CD4-positive, alpha-beta T cell treated with Interleukin-6 for 4 hours (primary cell): Measurements from ENCODE around the gene CCDC107.

Experiments used
- DNase-seq: peaks from one replicate; pipeline ENCODE4 v3.0.0-alpha.2; 2020; ENCODE audit warnings: mixed read lengths

Gene CCDC107

DNA sequence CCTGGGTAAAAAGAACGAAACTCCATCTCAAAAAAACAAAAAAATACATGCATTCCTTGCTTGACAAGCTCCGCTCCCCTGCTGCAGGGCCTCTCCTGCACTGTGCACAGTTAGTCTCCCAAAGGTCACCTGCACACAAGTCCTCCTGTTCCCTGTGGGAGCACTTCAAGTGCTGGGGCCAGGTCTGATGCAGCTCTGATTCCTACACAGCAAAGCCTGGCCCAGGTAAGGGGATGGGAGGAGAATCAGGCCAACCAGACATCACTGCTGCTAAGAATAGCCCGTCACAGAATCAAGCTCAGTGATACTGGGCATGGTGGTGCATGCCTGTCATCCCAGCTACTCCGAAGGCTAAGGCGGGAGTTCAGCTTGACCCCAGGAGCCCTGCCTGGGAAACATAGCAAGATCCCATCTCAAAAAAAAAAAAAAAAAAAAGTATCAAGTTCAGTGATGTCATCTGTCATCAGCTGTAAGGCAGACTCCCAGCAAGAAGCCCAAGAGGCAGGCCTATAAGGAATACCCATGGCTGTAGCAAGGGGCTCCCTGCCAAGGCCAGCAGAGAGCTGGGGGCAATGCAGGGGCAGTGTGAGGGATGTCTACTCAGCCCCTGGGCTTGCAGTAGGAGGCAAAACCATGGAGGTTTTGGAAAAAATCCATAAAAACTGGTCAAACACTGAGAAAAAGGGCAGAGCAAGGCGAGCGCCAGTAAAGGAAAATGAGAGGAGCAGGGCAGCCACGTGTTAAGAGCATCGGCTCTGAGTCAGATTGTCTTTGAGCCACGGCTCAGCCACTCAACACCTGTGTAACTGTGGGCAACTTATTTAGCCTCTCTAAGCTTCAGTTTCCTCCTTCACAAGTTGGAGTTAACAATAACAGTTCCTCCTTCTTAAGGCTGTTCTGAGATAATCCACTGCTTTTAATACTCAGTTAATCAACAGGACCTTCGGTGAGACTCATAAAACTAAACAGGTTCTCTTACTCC is 28.4 kb downstream of the CCDC107 start:
- DNase-seq, result no peak

- DNase-seq, result no peak
Measured at GRCh38 chr9:35687306-35687705, 29.2 kb downstream of the CCDC107 start.

DNA sequence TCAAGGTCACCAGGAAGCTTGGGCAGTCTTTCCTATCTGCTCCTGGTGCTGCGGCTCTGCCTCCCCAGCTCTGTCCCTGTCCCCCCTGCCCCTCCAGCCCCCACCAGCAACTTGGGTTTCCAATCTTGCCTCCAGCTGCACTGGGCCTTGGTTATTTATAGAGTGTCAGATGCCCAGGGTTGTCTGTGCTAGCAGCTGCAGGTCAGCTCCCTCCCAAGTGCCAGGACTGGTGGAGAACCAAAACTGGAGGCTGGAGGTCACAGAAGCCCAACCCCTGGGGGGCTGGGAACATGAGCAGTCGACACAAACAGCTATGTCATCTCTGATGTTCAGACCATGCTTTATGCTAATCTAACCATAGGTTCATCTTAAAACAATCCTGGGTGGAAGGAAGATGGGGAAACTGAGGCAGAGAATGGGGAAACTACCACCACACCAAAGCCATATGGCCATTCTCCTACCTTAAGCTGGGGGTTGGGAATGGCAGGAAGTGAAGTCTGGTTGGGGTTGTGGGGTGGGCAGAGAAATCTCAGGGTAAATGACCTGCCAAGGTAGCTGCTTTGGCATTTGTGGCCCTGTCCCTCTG is 30.0 kb downstream of the CCDC107 start:
- no peak for DNase-seq

DNA sequence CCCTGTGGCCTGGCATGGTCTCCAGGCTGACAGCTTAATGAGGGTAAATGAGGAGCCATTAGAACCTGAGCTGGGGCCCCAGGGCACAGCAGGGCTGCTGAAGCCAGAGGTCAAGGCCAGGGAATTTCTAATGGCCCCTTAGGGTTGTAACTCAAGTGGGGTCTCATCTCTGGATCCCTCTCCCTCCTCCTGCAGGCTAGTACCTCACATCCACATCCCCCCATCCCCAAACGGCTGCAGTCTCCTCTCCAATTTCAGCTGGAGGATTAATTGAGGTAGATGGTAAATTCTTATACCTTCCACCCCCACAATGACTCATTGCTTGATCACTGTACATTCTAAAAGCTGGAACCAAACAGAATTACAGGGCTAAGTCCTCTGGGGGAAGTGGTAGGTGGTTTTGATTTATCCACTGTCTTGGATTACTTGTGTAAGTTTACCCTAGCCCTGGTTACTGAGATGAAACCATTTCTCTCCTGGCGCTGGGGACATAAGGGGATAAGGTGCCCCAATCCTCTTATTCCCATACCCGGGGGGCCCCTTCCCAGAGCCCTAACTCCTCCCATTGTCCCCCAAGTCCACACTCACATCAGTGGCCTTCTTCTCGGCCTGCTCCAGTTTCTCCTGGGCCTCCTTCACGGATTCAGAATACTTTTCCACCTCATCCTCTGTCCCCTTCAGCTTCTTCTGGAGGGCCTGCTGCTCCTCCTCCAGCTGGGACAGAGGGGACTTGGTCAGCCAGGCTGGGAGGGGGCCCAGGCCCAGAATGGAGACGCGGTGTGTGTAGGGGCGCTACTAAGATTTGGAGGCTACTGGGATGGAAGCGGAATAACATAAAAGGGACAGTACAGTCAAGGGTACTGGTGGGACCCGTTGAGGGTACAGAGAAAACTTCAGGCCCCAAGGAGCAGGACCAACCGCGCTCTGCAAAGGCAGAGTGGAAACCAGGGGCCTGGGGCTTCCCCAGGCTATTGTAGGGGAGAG is 30.8 kb downstream of the CCDC107 start:
- DNase-seq, result no peak

GRCh38 chr9:35689542-35690293 is 31.6 kb downstream of the CCDC107 start, which contains the start of gene TPM2:
TPM2 (minus strand) TSS chr9:35689925; CDS start chr9:35689817, 108 bp downstream.
- DNase-seq, result no peak

GRCh38 chr9:35690294-35690613 is 32.2 kb downstream of the CCDC107 start:
- no peak for DNase-seq

GRCh38 chr9:35690614-35691333 is 32.7 kb downstream of the CCDC107 start:
- peak; percentile 63 for DNase-seq

GRCh38 chr9:35691334-35691650 is 33.2 kb downstream of the CCDC107 start:
- DNase-seq, result no peak

- no peak for DNase-seq
Measured at GRCh38 chr9:35691757-35692301, 33.7 kb downstream of the CCDC107 start.

GRCh38 chr9:35695943-35696401 is 37.9 kb downstream of the CCDC107 start:
- DNase-seq, result no peak

DNA sequence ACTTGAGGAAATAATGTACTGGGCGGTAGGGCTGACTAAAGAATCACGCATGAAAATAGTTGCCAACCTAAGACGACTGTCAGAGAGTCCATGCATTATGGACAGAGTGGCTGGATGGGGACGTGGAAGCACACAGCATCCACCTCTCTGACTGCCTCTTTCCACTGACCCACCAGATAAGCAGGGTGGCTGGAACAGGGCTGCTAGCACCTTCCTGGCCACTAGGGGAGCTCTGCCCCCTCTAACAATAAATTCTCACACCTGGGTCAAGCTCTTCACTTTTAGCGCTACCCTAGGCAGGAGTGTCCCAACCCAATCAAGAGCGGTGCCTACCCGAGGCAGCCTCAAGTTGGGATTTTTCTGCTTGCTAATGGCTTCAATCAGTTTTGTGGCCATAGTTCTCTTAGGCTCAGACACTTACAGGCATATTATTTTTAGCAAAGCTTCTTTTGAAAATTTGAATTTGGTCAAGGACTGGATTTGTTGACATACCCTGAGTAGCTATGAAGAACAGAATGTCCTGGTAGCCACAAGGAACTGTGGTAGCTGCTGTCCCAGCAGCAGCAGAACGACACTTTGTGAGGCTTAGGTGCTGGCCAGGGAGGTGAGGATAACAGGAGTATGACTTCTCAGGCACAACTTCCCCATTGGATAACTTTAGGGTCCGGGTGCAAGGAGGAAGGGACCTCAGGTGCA is 38.6 kb downstream of the CCDC107 start:
- peak; percentile 69 for DNase-seq

DNA sequence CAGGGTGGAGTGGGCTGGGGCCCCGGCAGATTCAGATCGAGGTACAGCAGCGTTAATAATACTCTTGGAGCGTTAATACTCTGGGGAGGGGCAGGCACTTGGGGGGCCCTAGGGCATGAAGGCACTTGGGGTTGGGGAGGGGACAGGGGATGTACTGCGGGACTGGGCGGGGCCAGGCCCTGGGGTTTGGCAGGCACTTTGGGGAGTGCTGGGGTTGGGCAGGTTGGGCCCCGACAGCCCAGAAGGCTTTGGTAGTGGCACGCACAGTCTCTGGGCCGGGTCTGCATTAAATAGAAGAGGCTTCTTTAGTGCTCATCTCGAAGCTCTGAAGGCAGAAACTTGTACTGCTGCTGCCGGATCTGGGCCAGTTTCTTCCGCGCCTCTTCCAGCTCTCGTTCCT is 39.4 kb downstream of the CCDC107 start:
- DNase-seq, result no peak

- DNase-seq, result no peak
Measured at GRCh38 chr9:35698231-35698630, 40.1 kb downstream of the CCDC107 start.

DNA sequence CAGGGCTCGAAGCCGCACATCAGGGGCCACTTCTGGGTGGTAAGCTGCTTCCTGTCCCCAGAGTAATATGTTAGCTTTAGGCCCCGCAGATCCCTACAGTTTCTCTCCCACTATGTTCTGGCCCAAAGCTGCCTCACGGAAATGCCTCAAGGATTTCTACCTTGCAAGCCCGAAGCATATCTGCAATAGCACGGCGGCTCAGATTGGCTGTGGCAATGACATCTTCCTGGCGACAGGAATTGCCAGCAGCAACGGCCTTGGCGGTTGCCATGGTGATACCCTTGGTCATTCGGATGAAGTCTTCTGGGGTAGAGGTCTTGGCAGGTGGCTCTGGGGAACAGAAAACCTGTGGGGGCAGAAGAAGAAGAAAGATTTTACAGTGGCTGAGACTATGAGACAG is 41.9 kb downstream of the CCDC107 start:
- DNase-seq, result no peak

- DNase-seq, result no peak
Measured at GRCh38 chr9:35700942-35701341, 42.9 kb downstream of the CCDC107 start.

- no peak for DNase-seq
Measured at GRCh38 chr9:35702696-35703095, 44.6 kb downstream of the CCDC107 start.

DNA sequence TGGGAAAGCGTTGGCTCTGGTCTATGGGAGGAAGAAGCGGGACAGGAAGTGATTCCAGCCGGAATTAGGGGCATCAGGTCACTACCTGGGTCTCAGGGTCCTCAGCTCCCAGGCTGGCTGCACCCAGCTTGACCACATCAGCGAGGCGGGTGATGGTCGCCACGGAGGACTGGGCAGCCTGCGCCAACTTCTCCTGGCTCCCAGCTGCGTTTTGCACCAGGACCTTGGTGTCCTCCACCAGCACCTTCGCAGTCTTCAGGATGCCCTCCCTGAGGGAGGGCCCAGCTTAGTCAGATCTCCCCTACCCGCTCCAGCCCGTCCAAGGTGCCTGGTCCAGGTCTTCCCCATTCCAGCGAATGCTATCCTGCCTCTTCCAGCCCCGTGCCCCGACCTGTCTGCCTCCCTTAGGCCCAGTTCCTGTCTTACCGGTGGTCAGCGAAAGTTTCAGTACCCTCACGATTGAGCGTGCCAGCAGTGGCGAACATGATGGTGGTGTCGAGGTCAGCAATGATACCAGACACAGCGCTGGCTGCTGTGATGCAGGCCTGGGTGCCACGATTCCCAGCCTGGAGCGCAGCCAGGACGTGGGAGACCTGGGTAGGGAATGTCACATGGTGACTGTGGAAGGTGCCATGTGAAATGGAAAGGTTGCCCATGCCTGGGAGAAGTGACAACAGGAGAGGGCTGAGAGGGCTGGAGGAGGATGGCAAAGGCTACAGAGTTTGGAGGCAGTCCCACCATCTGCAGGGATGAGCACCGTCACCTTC is 46.0 kb downstream of the CCDC107 start:
- no peak for DNase-seq

DNA sequence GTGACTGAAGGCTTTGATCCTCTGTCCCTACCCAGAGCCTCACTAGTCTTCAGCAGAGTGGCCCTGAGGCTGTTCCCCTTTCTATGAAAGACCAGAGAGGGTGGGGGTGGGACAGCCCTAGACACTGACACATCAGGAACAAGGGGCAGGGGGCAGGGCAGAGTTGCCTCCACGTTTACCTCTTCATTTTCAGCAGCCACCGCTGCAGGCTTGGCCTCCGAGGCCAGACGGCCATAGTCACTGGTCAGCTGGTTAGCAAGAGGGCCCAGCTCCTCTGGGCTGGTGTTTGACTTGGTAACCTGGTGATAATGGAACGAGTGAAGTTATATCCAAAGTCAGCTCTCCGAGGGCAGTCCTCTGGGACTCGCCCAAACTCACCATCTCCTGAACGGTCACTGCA is 47.3 kb downstream of the CCDC107 start:
- no peak for DNase-seq

DNA sequence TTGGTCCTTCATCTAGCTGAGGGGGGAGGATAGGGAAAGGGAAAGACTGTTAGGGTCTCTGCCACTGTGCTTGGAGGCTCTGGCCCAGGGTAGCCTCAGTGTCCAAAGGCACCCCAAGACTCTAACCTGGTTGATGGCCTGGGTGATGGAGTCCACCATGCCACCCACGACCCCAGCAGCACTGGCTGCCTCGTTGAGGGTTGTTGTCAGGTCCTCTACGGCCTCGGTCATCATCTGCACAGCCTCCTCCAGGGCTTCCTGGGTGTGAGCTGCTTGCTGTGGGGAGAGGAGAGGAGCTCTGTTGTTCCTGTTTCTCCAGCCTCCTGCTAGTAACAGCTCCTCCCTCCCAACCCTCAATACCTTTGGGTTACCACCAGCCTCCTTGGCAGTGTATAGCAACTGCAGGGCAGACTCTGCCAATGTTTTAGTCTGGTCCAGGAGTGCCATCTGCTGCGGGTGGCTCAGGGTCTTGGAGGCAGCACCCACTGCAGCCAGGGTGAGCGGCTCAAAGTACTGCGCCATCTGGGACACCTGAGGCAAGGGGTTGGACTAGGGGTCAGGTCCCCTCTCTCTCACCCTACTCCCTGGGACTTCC is 47.8 kb downstream of the CCDC107 start:
- no peak for DNase-seq

DNA sequence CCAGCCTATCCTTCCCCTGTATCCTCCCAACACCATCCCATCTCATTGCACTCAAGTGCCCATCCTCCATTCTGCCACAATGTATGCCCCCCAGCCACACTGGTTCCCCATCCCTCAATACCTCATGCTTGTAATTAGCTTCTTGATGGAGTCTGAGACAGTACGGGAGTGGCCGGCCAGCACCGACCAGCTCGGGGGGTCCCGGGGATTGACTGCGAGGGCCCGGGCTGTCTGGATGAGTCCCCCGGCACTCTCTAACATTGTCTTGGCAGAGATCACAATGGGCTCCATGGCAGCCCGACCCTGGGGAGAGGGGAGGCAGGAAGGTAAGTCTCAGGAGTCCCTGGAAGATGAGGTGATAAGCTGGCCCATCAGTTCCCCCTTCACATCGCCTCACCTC is 48.9 kb downstream of the CCDC107 start:
- DNase-seq, result no peak
